ENCODE results near the gene CABP2.
"Not testable (repeated sequence)": the region's sequence is repeated elsewhere in the genome, so short reads cannot be mapped to it uniquely, and the experiment has no call there.

CABP2 gene

DNA sequence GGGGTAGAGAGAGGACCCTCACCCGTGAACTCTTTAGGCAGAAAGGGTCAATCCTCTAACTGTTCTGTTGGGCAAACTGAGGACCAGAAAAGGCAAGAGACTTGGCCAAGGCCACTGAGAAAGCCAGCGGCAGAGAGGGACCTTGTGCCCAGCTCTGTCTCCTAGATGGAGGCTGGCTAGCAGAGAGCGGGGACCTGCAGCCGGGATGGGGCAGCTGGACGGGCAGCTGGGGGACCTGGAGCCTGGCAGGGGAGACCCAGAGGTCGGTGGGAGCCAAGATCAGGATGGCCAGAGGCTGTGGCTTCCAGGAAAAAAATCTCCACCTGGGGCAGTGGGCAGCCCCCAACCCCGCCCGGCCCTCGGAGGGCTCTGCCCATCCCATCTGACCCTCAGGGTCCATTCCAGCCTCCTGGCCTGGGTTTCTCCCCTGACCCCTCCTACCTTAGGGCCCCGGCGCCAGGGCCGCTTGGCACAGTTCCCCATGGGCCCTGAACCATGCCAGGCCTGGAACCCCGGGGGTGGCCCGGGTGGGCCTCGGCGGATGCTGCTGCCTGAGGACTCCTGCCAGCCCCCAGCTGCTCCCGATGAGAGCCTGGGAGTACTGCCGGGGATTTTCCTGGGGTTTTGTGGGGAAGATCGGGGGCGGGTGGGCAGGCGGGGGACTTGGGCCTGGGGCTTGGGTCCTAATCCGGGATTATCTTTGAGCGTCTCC lies at the start of gene CABP2:
Gene CABP2 (minus strand): TSS at position 603 of the 712 bp plus-strand sequence. CDS start 120 bp downstream, at position 483.
- TF ChIP-seq, protein P1, sequence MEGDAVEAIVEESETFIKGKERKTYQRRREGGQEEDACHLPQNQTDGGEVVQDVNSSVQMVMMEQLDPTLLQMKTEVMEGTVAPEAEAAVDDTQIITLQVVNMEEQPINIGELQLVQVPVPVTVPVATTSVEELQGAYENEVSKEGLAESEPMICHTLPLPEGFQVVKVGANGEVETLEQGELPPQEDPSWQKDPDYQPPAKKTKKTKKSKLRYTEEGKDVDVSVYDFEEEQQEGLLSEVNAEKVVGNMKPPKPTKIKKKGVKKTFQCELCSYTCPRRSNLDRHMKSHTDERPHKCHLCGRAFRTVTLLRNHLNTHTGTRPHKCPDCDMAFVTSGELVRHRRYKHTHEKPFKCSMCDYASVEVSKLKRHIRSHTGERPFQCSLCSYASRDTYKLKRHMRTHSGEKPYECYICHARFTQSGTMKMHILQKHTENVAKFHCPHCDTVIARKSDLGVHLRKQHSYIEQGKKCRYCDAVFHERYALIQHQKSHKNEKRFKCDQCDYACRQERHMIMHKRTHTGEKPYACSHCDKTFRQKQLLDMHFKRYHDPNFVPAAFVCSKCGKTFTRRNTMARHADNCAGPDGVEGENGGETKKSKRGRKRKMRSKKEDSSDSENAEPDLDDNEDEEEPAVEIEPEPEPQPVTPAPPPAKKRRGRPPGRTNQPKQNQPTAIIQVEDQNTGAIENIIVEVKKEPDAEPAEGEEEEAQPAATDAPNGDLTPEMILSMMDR (conservative IDR thresholded peaks at IDR 0.05; ENCODE audit: control insufficient read depth, insufficient read depth, low read depth, low read length) = no peak
- DNase-seq (ENCODE audit: low read depth) = no peak
- H3K4me3 ChIP-seq (ENCODE audit: control insufficient read depth, low read depth, low read length) = no peak within 1 kb of the TSS

DNA sequence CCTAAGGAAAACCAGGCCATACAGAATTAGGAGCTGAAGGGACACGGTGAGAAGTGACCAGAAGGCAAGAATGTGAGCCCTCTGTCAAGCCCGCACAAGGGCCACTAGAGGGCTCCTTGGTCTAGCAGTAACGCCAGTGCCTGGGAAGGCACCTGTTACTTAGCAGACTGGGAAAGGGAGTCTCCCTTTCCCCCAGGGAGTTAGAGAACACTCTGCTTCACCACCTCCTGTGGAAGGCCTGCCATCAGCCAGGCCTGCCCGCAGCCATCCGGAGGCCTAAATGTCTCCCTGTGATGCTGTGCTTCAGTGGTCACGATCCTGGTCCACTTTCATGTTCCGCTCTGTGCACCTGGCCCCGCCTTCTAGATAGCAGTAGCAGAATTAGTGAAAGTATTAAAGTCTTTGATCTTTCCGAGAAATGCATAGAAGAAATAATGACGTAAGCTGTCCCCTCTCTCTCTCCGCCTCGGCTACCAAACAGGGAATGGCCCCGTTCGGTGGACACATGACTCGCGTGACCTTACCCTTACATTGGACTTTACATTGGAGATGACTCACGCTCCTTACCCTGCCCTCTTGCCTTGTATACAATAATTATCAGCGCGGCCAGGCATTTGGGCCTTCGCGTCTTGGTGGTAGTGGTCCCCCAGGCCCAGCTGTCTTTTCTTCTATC lies 49.6 kb upstream of the CABP2 start:
- DNase-seq (ENCODE audit: low read depth) = peak; percentile 50
- no peak overlapping the region for H3K4me3 ChIP-seq (ENCODE audit: control insufficient read depth, low read depth, low read length)
- TF ChIP-seq, protein P1 (conservative IDR thresholded peaks at IDR 0.05; ENCODE audit: control insufficient read depth, insufficient read depth, low read depth, low read length) = peak; percentile 62

DNA sequence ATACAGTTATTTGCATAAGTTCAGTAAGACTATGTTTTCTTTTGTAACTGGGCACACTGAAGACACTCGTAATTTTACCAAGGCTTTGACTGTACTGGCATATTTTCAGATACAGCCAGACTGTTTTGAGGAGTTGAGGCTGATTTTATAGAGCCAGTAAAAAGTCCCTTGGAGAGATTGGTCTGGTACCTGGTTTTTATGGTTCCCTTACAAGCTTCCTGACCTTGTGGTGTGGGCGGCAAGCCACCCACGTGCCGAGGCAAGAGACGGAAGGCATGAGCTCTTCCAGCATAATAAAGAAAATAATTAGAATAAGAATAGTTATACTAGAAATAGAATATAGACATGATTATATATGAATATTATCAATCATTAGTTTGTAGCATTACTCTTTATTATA lies 49.1 kb upstream of the CABP2 start:
- H3K4me3 ChIP-seq (ENCODE audit: control insufficient read depth, low read depth, low read length) = no peak overlapping the region
- no peak for DNase-seq (ENCODE audit: low read depth)
- TF ChIP-seq, protein P1 (conservative IDR thresholded peaks at IDR 0.05; ENCODE audit: control insufficient read depth, insufficient read depth, low read depth, low read length) = no peak

DNA sequence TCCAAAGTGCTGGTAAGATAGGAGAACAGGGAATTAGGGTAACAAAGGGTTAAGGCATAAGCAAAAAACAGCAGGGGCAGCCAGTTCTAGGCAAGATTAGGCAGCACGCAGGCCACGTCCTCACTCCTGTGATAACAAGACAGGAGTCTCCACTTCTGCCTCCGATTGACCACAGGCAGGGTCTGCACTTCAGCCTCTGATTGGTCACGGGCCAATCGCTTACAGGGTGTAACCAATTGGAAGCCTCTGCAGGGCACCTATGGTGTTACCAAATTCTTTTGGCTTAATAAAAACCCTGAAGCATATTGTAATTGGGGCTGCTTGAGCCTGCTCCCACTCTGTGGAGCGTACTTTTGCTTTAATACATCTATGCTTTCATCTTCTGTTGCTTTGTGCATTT lies 48.2 kb upstream of the CABP2 start:
- H3K4me3 ChIP-seq (ENCODE audit: control insufficient read depth, low read depth, low read length) = no peak overlapping the region
- TF ChIP-seq, protein P1 (conservative IDR thresholded peaks at IDR 0.05; ENCODE audit: control insufficient read depth, insufficient read depth, low read depth, low read length) = no peak
- no peak for DNase-seq (ENCODE audit: low read depth)

DNA sequence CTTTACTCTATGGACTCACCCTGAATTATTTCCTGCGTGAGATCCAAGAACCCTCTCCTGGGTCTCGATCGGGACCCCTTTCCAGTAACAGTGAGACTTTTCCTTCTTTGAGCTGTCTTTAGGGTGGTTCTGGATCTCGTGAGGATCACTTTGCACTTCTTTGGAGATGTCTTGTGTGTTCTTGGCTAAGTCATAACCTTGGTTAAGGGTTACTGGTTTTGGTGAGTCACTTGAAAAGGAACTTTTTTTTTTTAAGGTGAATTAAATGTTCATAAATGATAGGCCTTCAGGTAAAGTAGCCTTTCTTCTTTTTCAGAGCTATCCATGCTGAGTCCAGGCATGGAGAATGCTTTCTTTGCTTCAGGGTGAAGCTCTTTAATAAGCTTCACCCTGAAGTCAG lies 41.0 kb upstream of the CABP2 start:
- TF ChIP-seq, protein P1 (conservative IDR thresholded peaks at IDR 0.05; ENCODE audit: control insufficient read depth, insufficient read depth, low read depth, low read length) = no peak
- DNase-seq (ENCODE audit: low read depth) = peak; percentile 50
- no peak overlapping the region for H3K4me3 ChIP-seq (ENCODE audit: control insufficient read depth, low read depth, low read length)

DNA sequence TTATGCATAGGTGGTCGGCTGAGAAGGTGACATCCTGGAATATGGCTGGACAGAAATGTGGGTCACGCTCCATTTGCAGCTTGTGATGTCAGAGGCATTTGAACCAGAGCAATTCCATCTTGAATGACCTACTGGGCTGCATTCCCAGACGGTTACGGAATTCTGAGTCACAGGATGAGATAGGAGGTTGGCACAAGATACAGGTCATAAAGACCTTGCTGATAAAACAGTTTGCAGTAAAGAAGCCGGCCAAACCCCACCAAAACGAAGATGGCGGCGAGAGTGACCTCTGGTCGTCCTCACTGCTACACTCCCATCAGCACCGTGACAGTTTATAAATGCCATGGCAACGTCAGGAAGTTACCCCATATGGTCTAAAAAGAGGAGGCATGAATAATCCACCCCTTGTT lies 40.5 kb upstream of the CABP2 start:
- H3K4me3 ChIP-seq (ENCODE audit: control insufficient read depth, low read depth, low read length) = not testable (repeated sequence)
- peak; percentile 92 for DNase-seq (ENCODE audit: low read depth)

DNA sequence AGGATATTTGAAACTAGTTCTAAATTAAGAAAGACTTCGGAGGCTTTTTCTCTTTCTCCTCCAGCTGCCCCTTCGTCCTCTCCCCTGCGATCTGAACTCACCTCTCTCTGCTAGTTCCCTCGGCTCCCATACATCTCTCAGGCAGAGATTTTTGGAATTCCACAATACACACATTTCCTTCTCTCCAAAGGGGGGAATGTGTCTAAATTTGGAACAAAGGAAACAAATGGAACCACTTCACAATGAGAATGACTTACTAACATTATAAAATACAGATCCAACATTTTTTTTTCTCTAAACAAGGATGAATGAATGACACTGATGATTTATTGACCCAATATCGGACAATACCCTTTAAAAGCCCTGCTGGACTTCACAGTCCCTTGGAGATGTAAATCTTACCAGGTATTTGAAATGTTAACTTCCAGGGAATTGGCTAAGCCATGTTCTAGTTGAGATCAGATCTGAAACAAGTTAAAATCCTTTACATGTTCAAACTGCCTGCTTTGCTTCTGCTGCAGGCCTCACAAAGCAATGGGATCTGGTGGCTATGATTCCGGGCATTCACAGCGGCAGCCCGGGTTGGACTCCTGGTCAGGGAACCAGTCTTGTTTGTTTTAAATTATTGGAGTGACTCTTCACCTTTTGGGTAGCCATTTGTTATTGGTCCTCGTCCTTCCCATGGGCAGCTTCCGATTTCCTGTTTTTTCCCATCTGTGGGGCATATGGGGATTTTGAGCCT lies 39.9 kb upstream of the CABP2 start:
- TF ChIP-seq, protein P1 (conservative IDR thresholded peaks at IDR 0.05; ENCODE audit: control insufficient read depth, insufficient read depth, low read depth, low read length) = no peak
- no peak overlapping the region for H3K4me3 ChIP-seq (ENCODE audit: control insufficient read depth, low read depth, low read length)
- DNase-seq (ENCODE audit: low read depth) = no peak
